SK-N-SH treated with all-trans-retinoic acid at 6 μM for 48 hours (cell line): ENCODE measurements around the gene ABCA9.

Experiments used
- OSR1 ChIP-seq: fragments of 250-450 bp; sonication (Bioruptor Pico); IDR thresholded peaks from 2 replicates; pipeline ENCODE4 v1.8.0; 2022; ENCODE audit warnings: moderate library complexity, mild to moderate bottlenecking, inconsistent platforms
- RARB ChIP-seq: fragments of 250-450 bp; sonication (Bioruptor Pico); IDR thresholded peaks from 2 replicates; pipeline ENCODE4 v1.8.0; 2021; ENCODE audit warnings: mild to moderate bottlenecking, moderate library complexity
- SNAI2 ChIP-seq: fragments of 250-450 bp; sonication (Bioruptor Pico); IDR thresholded peaks from 2 replicates; pipeline ENCODE4 v1.5.0; 2020; ENCODE audit warnings: mild to moderate bottlenecking, moderate library complexity
- ZFP3 ChIP-seq: fragments of 250-450 bp; sonication (Bioruptor Pico); IDR thresholded peaks from 2 replicates; pipeline ENCODE4 v1.5.0; 2020; ENCODE audit warnings: mild to moderate bottlenecking, moderate library complexity
- ZNF565 ChIP-seq: fragments of 450-650 bp; formaldehyde crosslinking; conservative IDR thresholded peaks from 2 replicates; pipeline ENCODE4 v1.5.0; 2020; ENCODE audit warnings: low read depth, mild to moderate bottlenecking, moderate library complexity
- TF ChIP-seq, protein P1 (sequence below): fragments of 250-450 bp; sonication (Bioruptor Pico); IDR thresholded peaks from 2 replicates; pipeline ENCODE4 v1.8.0; 2021; ENCODE audit warnings: low read depth, mild to moderate bottlenecking, moderate library complexity, borderline replicate concordance

GRCh38 chr17:68993112-68993511 lies 67.6 kb downstream of the ABCA9 start:
- no peak for TF ChIP-seq SNAI2 (CRISPR knock-in tag)
- TF ChIP-seq ZNF565: no peak
- TF ChIP-seq ZFP3 (CRISPR knock-in tag): no peak
- TF ChIP-seq RARB (CRISPR knock-in tag): no peak
- no peak for TF ChIP-seq OSR1 (CRISPR knock-in tag)
- TF ChIP-seq, protein P1, sequence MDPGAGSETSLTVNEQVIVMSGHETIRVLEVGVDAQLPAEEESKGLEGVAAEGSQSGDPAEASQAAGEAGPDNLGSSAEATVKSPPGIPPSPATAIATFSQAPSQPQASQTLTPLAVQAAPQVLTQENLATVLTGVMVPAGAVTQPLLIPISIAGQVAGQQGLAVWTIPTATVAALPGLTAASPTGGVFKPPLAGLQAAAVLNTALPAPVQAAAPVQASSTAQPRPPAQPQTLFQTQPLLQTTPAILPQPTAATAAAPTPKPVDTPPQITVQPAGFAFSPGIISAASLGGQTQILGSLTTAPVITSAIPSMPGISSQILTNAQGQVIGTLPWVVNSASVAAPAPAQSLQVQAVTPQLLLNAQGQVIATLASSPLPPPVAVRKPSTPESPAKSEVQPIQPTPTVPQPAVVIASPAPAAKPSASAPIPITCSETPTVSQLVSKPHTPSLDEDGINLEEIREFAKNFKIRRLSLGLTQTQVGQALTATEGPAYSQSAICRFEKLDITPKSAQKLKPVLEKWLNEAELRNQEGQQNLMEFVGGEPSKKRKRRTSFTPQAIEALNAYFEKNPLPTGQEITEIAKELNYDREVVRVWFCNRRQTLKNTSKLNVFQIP: no peak
